HG03432 (cell line): ENCODE results near the gene CD8B2.
"Not testable (repeated sequence)": the region's sequence is repeated elsewhere in the genome, so short reads cannot be mapped to it uniquely, and the experiment has no call there.

Source experiments
- ATAC-seq: cut with Tn5 transposase; IDR thresholded peaks from one replicate; pipeline ENCODE4 v1.9.1; 2021; ENCODE audit warnings: mild to moderate bottlenecking, moderate library complexity; ENCODE audit not compliant: unreplicated experiment

The CD8B2 gene

DNA sequence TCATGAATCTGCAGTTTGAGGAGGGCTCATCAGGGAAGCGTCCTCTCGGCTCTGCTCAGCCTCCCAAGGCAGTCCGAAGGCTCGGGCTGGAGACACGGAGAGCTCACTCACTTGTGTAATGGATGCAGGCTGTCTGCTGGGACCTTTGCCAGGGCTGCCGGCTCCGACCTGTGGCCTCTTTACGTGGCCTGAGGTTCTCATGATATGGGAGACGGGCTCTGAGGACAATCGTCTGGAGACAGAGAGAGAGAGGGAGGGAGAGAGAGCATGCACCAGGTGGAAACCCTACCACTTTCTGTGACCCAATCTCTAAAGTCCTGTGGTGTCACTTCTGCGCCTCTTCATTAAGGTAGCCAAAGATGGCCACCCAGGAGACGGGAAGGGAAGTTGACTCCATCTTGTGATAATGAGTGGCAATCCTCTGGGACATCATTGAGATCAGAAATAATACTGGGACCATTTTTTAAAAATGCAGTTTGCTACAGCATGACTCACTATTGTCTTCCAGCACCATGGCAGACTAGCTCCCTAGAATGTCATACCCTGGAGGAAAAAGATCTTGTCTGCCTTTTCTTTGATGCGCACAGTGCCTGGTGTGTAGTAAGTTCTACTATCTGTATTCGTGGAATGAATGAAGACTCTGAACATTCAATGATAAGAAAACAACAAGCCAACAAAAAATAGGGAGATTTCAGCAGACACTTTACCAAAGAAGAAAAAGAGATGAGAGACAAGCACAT lies 60.2 kb downstream of the CD8B2 start:
- no peak for ATAC-seq

DNA sequence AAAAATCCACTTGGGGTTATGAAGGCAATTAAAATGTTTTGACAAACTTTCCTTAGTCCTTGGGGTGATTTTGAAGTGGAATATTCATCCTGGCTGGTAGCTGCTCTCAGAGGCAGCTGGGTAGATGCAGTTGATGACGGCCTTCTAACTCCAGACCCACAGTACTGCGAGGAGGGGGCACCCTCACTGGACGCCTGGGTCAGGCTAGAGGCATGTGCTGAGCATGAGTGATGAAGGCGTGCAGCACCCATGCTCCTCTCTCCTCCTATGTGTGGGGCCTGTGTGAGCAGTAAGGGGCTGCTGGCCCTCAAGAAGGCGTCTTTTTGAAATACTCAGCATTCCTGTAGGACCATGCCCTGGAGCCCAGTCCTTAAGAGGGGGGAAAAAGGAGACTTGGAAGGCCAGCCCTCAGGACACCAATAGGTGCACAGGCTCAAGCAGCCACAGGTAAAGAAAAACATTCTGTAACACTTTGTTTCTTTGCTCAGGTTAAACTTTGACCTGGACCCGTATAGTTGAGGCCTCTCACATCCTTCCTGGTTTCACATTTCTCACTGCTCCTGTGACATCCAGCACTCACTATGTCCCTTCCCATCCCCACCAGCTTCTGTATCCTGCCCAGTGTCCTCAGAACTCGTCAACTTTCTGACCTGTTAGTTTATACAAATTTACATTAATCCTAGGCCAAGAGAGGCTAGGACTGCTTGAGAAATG lies 64.4 kb downstream of the CD8B2 start:
- no peak for ATAC-seq

DNA sequence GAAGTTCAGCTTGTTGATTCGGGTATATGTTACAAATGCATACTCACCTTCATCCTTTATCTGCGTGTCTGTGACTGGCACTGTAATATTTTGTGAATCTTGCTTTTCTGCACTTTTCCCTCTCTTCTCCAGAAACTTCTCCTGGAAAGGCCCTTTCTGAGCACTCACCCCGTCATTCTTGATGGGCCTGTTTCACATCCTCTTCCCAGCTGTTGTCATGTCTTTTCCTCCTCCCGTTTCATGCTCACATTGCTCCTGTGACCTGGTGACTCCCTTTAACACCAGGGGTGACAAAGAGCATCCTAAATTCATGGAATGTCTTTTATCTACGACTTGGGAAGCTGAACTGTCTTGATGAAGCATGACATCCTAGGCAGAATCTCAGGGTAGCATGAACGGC lies 65.8 kb downstream of the CD8B2 start:
- ATAC-seq, result no peak

DNA sequence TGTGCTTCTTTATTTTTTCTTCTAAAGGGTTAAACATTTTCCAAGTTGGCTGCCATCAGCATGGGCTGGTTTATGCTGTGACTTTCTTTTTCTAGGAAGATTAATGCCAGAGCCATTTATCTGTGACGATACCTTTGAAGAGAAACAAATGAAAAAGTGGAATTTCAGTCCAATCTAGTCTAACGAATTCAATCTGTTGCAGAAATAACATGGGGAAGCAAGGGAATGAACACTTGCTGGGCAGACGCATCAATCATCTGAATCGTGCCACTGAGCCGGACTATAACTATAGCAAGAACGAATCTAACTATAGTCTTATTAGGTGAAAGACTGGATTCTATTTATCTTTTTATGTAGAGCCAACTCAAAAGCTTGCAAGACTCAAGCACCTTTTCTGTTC lies 66.2 kb downstream of the CD8B2 start:
- ATAC-seq, result no peak

DNA sequence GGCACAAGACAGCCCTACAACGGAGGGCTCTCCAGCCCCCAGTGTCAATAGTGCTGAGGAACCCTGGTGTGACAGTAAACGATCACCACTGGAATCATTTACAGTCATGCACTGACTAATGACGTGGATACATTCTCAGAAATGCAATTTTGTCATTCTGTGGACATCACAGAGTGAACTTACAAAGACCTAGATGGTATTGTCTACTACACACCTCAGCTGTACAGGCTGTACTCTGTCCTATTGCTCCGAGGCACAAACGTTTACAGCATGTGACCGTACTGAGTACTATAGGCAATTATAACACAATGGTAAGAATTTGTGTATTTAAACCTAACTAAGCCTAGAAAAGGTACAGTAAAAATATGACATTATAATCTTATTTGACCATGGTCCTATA lies 67.2 kb downstream of the CD8B2 start:
- no peak for ATAC-seq

DNA sequence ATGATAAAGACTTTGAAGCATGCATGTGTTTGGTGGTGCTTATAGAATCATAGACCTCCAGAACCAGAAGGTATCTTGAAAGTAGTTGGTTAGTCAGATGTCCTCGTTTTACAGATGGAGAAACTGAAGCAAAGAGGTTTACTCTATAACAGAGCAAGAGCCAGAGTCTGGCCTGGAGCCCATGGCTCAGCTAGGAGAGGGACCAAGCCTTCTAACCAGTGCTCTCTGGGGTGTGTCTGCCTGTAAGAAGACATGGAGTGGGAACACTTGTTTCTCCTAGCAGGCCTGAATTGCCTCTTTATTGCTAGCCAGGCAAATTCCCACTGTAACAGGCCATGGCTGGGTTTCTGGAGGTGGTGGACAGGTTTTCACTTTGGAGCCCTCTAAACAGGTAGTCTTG lies 67.9 kb downstream of the CD8B2 start:
- ATAC-seq, result no peak

DNA sequence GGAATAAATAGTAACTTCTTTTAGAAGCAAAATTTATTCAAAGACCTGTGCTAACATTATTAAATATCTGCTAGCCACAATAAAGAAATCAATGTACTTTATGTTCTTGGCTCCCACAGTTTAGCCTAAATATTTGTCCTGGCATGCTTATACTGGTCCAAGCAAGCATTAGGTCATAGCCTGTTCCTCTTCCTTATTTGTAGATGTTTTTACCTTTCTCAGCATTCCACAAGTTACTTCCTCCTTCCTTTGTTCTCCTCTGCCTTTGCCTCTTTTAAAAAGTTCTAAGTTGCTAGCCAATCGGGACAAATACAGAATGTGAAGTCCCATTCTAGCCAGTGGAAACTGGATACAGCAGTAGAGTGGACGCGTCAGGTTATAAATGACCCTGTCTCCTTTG lies 72.6 kb downstream of the CD8B2 start:
- not testable (repeated sequence) for ATAC-seq

DNA sequence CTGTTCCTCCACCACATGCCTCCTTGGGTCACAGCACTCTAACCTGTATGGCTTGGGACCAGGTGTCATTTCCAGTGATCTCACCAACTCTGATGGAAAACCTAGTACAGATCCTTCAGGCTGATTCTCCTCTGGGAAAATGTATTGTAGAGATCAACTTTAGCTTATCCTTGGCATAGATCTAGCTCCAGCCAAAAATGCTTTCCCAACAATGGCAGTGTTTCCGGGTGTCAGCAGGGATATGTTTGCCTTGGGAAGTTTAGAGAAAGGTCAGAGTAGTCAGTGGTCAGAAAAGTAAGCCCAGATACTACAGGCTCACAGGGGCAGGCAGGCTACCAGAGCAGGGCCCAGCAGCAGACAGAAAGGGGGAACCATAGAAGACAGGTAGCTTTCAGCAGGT lies 73.6 kb downstream of the CD8B2 start:
- ATAC-seq, result no peak

DNA sequence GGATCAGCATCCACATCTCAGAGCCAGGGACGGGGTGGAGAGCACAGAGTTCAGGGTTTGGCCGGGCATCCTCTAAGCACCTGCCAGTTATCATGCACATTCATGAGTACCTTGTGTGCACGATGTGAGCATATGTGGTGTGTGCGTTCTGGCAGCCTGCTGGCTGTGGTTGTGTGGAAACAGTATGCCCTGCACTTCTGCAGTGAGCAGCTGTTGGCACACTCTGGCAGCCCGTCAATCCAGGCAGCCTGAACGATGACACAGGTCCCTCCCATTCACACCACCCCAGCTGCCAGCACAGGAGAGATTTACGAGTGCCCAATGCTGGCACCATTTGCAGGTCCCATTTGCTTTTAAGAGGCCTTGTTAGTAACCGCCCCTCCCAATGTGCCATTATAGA lies 74.2 kb downstream of the CD8B2 start:
- ATAC-seq, result no peak

DNA sequence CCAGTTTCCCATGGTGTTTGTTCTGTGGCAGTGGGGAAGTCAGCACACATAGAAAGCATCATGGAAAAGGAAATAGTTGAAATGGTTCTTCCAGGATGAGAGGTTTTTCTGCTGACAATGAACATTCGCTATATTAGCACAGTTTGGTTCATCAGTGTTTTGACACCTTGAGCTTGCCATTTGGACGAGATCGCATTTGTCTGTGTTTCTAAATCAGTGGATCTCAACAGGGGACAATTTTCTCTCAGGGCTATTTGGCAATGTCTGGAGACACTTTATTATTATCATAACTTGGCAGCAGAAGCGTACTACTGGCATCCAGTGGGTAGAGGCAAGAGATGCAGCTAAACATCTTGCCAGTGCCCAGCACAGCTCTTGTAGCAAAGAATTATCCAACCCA lies 74.6 kb downstream of the CD8B2 start:
- no peak for ATAC-seq

DNA sequence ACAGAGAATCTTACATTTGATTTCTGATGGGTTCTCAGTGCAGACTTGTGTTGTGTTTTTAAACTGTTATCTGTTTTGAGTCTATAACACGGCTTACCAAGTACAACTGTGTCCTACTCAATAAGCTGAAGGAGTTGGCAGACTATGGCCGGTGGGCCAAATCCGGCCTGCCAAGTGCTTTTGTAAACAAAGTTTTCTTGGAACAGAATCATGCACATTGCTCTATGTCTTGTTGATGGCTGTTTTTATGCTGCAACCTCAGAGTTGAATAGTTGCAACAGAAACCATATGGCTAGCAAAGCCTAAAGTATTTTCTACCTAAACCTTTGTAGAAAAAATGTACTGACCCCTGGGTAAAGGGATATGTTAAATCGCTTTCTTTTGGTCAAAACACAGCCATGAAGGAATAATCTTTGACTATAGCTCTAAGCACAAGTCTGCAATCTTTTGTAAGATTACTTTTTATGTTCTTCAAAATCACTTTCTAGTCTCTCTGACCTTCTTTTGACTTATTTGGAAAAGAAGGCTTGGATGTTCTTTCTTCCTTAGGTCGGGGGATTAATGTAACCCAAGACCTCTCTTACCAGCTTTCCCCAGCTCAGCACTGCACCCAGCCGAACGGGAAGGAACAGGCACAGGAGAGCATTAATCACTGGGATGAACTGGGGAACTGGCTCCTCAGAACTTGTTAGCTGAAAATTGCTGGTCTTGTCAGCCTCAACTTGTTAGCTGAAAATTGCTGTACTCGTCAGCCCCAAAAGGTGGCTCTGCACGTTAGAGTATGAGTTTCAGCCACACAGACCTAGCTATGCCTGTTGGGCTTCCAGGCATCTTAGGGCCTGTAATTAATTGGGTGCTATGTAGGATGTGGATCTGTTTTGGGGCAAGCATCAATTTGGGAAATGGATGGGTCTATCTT lies 75.4 kb downstream of the CD8B2 start:
- no peak for ATAC-seq

DNA sequence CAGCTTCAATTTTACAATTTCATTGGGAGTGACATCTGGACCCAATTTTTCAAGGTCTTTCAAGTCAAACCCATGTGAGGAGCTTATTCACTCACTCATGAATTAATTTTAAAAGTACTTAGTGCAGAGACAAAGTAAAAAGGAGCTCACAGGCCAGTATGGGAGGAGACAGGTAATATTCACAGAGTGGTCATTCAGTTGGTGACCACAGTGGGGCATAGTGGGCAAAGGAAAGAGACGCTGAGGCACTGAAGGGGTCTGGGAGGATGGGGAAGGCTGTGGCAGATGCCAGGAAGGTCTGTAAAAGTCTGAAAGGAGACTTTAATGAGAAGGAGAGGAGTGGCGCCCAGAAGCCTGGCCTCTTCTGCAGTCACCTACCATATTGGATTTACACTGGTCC lies 76.0 kb downstream of the CD8B2 start:
- no peak for ATAC-seq

DNA sequence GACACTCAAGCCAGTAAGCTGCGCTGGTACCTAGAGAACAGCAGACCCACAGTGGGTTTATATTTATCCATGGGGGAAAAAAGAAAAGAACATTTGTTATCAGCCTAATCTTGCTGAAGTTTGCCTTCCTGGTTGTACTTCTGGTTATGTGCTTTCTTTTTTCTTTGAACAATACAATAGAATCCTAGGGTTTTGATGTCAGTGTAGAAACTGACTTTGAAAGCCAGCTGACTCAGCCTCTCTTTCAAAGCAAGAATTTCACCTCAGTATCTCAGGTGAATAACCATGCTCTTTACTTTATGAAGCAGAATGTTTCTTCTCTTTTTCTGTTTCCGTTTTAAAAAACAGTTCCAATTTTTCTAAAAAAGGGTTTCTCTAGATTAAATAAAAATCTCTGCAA lies 78.4 kb downstream of the CD8B2 start:
- no peak for ATAC-seq

DNA sequence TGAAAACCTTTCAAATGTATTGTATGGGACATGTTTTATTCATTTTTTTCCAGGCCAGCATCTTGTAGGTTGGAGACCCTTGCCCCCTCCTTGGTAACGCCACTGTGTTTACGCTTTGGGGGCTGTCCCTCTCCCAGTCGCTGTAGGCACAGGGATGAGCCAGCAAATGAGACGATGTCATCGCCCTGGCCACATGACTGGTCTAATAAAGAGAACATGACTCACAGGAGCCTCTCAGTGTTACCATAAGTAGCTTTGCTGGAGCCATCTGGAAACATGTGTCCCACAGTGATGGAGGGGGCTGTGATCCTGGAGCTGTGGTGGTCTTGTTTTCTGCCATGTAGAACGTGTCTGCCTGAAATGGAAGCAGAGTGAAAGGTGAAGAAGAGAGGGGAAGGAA lies 78.9 kb downstream of the CD8B2 start:
- ATAC-seq, result no peak

DNA sequence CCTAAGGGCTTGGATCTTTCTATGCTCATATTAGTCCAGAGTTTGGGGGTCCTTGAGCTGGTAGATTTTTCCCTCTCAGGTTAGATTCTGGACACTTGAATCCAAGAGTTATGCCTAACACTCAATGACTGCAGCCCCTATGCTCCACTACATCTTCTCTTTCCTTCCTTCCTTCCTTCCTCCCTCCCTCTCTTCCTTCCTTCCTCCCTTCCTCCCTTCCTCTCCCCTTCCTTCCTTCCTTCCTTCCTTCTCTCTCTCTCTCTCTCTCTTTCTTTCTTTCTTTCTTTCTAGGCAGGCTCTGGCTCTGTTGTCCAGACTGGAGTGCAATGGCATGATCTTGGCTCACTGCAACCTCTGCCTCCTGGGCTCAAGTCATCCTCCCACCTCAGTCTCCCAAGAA lies 79.3 kb downstream of the CD8B2 start:
- not testable (repeated sequence) for ATAC-seq

DNA sequence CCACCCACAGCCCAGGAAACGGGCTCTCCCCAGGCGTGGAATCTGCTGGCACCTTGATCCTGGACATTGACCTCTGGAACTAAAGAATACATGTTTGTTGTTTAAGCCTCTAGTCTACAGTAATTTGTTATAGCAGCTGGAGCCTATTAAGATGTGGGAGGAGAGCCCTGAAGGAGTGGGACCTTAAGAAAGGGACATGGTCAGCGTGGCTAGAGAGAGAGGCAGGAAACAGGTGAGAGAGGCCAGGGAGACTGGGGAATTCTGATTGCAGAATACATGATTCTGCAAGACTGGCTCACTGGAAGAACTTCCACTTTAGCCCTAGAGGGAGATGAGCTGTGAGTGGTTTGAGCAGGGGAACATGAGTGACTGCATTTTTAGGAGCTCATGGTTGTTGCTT lies 83.2 kb downstream of the CD8B2 start:
- no peak for ATAC-seq
